Heart right ventricle (tissue), 16 donors: Measurements from ENCODE around the gene CACNA1B. TPM values are rescaled to one million over a fixed set of nuclear protein-coding genes. Genes with fewer than 3 reads are reported as not detected.
A peak's percentile ranks its signal among the peaks of the same experiment; 100 is the strongest.

Source experiments
- ATAC-seq, 8 donors: fragments of 200-7000 bp; cut with Tn5 transposase; one replicate each; pipeline ENCODE4 v1.9.1; 2020; ENCODE audit warnings: mild to moderate bottlenecking in 8 of 8, moderate library complexity in 8 of 8, moderate number of reproducible peaks in 1 of 8
- DNase-seq, 2 donors: peaks; one replicate each; pipeline ENCODE4 v3.0.0-alpha.2; 2020
- H3K27ac ChIP-seq, 10 donors: fragments of 200-600 bp; sonication (generic) in 2 of 10; one replicate each; pipeline versions ENCODE4 v1.5.0 to v1.8.0; 2020 to 2022; ENCODE audit warnings: mild to moderate bottlenecking in 3 of 10
- H3K27me3 ChIP-seq, 7 donors: fragments of 200-600 bp; one replicate each; pipeline ENCODE4 v1.8.0; 2021 to 2022; ENCODE audit warnings: mild to moderate bottlenecking in 2 of 7
- H3K36me3 ChIP-seq, 9 donors: fragments of 200-600 bp; sonication (generic) in 1 of 9; one replicate each; pipeline versions ENCODE4 v1.5.0 to v1.8.0; 2020 to 2022; ENCODE audit warnings: mild to moderate bottlenecking in 2 of 9
- H3K4me1 ChIP-seq, 9 donors: fragments of 200-600 bp; sonication (generic) in 1 of 9; one replicate each; pipeline versions ENCODE4 v1.5.0 to v1.8.0; 2020 to 2022; ENCODE audit warnings: mild to moderate bottlenecking in 4 of 9
- H3K4me3 ChIP-seq, 10 donors: fragments of 200-600 bp; sonication (generic) in 2 of 10; one replicate each; pipeline versions ENCODE4 v1.5.0 to v1.8.0; 2020 to 2022; ENCODE audit warnings: mild to moderate bottlenecking in 7 of 10, moderate library complexity in 2 of 10
- H3K9me3 ChIP-seq, 11 donors: fragments of 200-600 bp in 10 of 11; sonication (generic) in 2 of 11; one replicate each; pipeline versions ENCODE4 v1.5.0 to v1.8.0; 2013 to 2022; ENCODE audit warnings: mild to moderate bottlenecking in 2 of 11, control low read depth in 1 of 11, moderate library complexity in 1 of 11
- WGBS, 2 donors: extraction: QIAGEN DNeasy Blood & Tissue Kit; methylation state at CpG; one replicate each; pipeline ENCODE4 v1.1.7; 2013; ENCODE audit warnings: inconsistent platforms in 1 of 2; 5-methylcytosine and 5-hydroxymethylcytosine counted together
- intact Hi-C, 10 donors: fragments of 100-400 bp; cut with DNase I; formaldehyde crosslinking; loops; one replicate each; pipeline versions ENCODE4 v1.11.1 to v1.14.2; 2022
- polyA plus RNA-seq, 2 donors: library from polyadenylated mRNA; stranded (reverse); fragments of 200-250 nt; gene quantifications; one replicate each; pipeline ENCODE4 v1.2.3, GENCODE V29; 2013
- total RNA-seq, 10 donors: library from RNA; stranded (reverse); fragmentation: NEBNext Ultra II Directional in 3 of 10; extraction: Animal tissue kit (Norgen Biotek cat#: 25700) in 3 of 10; gene quantifications; one replicate each; pipeline versions ENCODE4 v1.2.1 to v1.2.4, GENCODE V29; 2021 to 2023
- TF ChIP-seq, protein P1 (sequence below), 9 donors: fragments of 200-600 bp; sonication (generic) in 2 of 9; IDR thresholded peaks; one replicate each; pipeline versions ENCODE4 v1.5.0 to v1.8.0; 2021 to 2022; ENCODE audit warnings: antibody characterized with exemption in 9 of 9, mild to moderate bottlenecking in 5 of 9, moderate library complexity in 1 of 9
- donor health status: Arrhythmogenic right ventricular cardiomyopathy.
- donor health status: ischemic (EF 13 %, LVEDD 7.1; RV severe dilation, severe dysfunction).
- donor health status: healthy with polysubstance abuse.
- donor health status: DM: no; HTN: yes; CAD: no.
- donor health status: DM: no; HTN: no; CAD: no.
- donor health status: ischemic (EF 25% LVEDD 6.9; RV normal size, moderate dysfunction).
- donor health status: ischemic (EF 25% LVEDD 5.7; RV mildly dilated, moderate dysfunction).
- donor health status: healthy.
- donor health status: DM: yes; HTN: yes; CAD: no.
- donor health status: Ischemic cardiomyopathy.
- donor health status: ischemic (EF 35%, LVEDD 5.7; RV mildly dilated, moderate dysfunction).
- donor health status: nonischemic (EF 11% LVEDD 7.7; RV severe dilation, severe dysfunction).
- donor health status: DM: yes; HTN: yes; CAD: no.
- donor health status: PGD.
- donor health status: ischemic (EF 29% LVEDD 5.4; RV normal size, mild dysfunction).
- donor health status: nonischemic (EF 23%, LVEDD 6.1; RV moderate dilation, normal function).

CACNA1B gene
- total and polyA plus RNA-seq, 12 donors = under 0.01 to 0.66 (median 0.15) TPM; not detected in 1

GRCh38 chr9:138007566-138007917 is 130.0 kb downstream of the CACNA1B start:
- no peaks in the 10 kb centered on the region for H3K4me1 ChIP-seq
- no peaks in the 10 kb centered on the region for H3K36me3 ChIP-seq
- DNase-seq (peak in 1 of 2 donors; percentile 1), ATAC-seq (no peak)
- no peak overlapping the region for H3K4me3 ChIP-seq
- no peak overlapping the region for H3K27ac ChIP-seq
- TF ChIP-seq, protein P1, sequence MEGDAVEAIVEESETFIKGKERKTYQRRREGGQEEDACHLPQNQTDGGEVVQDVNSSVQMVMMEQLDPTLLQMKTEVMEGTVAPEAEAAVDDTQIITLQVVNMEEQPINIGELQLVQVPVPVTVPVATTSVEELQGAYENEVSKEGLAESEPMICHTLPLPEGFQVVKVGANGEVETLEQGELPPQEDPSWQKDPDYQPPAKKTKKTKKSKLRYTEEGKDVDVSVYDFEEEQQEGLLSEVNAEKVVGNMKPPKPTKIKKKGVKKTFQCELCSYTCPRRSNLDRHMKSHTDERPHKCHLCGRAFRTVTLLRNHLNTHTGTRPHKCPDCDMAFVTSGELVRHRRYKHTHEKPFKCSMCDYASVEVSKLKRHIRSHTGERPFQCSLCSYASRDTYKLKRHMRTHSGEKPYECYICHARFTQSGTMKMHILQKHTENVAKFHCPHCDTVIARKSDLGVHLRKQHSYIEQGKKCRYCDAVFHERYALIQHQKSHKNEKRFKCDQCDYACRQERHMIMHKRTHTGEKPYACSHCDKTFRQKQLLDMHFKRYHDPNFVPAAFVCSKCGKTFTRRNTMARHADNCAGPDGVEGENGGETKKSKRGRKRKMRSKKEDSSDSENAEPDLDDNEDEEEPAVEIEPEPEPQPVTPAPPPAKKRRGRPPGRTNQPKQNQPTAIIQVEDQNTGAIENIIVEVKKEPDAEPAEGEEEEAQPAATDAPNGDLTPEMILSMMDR (IDR thresholded peaks at IDR 0.05) = no peak
- H3K9me3 ChIP-seq = no peaks in the 10 kb centered on the region
- intact Hi-C loops = loop anchor here in 1 of 10 donors (10.0 kb wide), 1 partner anchor 63 kb away; no protein-coding TSS in a partner anchor
- WGBS, 2 donors = 83 to 88% methylated on average over 9 of the region's 9 CpGs
- H3K27me3 ChIP-seq = peaks cover 0 to 4% (median 0%) of the 10 kb centered on the region in 7 donors

DNA sequence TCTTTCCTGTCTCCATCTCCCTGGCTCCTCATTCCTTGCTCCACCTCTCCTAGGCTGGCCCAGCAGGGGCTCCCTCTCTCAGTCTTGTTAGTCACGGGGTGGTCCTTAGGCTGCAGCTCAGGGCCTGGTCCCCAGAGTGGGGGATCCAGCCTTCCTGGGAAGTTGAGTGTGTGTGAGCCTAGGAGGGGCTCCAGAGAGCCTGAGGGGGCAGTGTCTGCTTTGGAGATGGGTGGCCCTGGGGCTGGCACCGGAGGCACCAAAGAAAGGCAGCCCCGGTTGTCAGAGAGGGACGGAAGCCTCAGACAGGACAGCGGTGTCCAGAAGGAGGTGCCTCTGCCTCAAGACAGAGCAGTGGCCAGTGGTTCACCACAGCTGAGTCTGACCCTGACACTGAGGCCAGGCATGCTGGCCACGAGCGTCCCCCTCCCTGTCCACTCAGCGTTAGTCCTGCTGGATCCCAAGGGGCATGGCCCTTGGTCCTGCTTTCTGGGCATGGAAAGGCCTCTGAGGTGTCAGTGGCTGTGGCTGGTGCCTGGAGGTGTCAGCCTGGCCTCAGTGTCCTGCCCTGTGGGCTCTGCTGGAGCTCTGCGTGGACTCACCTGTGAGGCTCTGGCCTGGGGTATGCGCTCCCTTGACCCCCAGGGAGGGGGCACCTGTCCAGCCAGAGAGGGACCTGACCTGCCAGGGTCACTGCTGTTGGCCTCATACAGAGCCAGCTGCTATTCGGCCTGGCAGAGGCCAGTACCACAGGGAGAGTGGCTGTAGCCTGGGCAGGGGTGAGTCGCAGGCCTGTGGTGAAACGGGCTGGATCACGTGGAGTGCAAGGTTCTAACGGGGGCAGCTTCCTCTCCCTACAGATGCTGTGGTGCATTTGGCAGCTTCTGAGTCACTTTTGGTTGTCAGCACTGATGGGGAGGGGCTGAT is 130.6 kb downstream of the CACNA1B start:
- no peak overlapping the region for H3K4me3 ChIP-seq
- intact Hi-C loops = loop anchor here in 1 of 10 donors (10.0 kb wide), 1 partner anchor 63 kb away; no protein-coding TSS in a partner anchor
- 71 to 76% methylated on average over 15 of the region's 15 CpGs for WGBS, 2 donors
- H3K9me3 ChIP-seq = no peaks in the 10 kb centered on the region
- ATAC-seq (peak in 2 of 8 donors; percentile 7 to 40), DNase-seq (no peak)
- H3K4me1 ChIP-seq = no peaks in the 10 kb centered on the region
- no peak overlapping the region for H3K27ac ChIP-seq
- peaks cover 0 to 4% (median 0%) of the 10 kb centered on the region in 7 donors for H3K27me3 ChIP-seq
- H3K36me3 ChIP-seq = no peaks in the 10 kb centered on the region
- TF ChIP-seq, protein P1 (IDR thresholded peaks at IDR 0.05) = no peak

GRCh38 chr9:138009016-138009802 is 131.6 kb downstream of the CACNA1B start:
- Histone ChIP-seq H3K9me3 (no peaks in the 10 kb centered on the region), H3K36me3 (no peaks in the 10 kb centered on the region), H3K4me1 (no peaks in the 10 kb centered on the region), H3K27me3 (peaks cover 0 to 4% (median 0%) of the 10 kb centered on the region in 7 donors), H3K27ac (no peak overlapping the region), H3K4me3 (no peak overlapping the region)
- DNase-seq (peak in 1 of 2 donors; percentile 2), ATAC-seq (no peak)
- 86 to 87% methylated on average over 17 of the region's 17 CpGs for WGBS, 2 donors
- TF ChIP-seq, protein P1 (IDR thresholded peaks at IDR 0.05) = no peak
- intact Hi-C loops = loop anchor here in 1 of 10 donors (10.0 kb wide), 1 partner anchor 64 kb away; no protein-coding TSS in a partner anchor
